Left ventricle myocardium inferior (tissue), 1 donor: ENCODE measurements around the gene MUS81. TPM values are rescaled to one million over a fixed set of nuclear protein-coding genes. Genes with fewer than 3 reads are reported as not detected.
A peak's percentile ranks its signal among the peaks of the same experiment; 100 is the strongest.

ENCODE experiments used
- DNase-seq: peaks from one replicate; pipeline ENCODE4 v3.0.0-alpha.2; 2020
- H3K27ac ChIP-seq: fragments of 200-600 bp; replicated peaks from 2 replicates; pipeline ENCODE4 v1.8.0; 2021
- H3K27me3 ChIP-seq: fragments of 200-600 bp; 2 replicates; pipeline ENCODE4 v1.8.0; 2021; ENCODE audit warnings: low read depth
- H3K36me3 ChIP-seq: fragments of 200-600 bp; 2 replicates; pipeline ENCODE4 v1.8.0; 2021
- H3K4me1 ChIP-seq: fragments of 200-600 bp; 2 replicates; pipeline ENCODE4 v1.8.0; 2021
- H3K4me3 ChIP-seq: fragments of 200-600 bp; 2 replicates; pipeline ENCODE4 v1.8.0; 2021; ENCODE audit warnings: mild to moderate bottlenecking, moderate library complexity
- H3K9me3 ChIP-seq: fragments of 200-600 bp; replicated peaks from 2 replicates; pipeline ENCODE4 v1.8.0; 2021
- intact Hi-C: fragments of 100-400 bp; cut with micrococcal nuclease; formaldehyde crosslinking; loops from one replicate; pipeline ENCODE4 v1.11.0; 2022
- total RNA-seq: library from RNA; stranded (reverse); fragmentation: NEBNext Ultra II Directional; extraction: Animal tissue kit (Norgen Biotek cat#: 25700); gene quantifications from one replicate; pipeline ENCODE4 v1.2.1, GENCODE V29; 2021
- TF ChIP-seq, protein P1 (sequence below): fragments of 200-600 bp; IDR thresholded peaks from 2 replicates; pipeline ENCODE4 v1.8.0; 2021; ENCODE audit warnings: antibody characterized with exemption, mild to moderate bottlenecking, borderline replicate concordance
- donor health status: DM: no; HTN: yes; CAD: no; lungs with severe emphysema.

Gene MUS81
- total RNA-seq, 1 donor from 2014 or later = 31.5 TPM

DNA sequence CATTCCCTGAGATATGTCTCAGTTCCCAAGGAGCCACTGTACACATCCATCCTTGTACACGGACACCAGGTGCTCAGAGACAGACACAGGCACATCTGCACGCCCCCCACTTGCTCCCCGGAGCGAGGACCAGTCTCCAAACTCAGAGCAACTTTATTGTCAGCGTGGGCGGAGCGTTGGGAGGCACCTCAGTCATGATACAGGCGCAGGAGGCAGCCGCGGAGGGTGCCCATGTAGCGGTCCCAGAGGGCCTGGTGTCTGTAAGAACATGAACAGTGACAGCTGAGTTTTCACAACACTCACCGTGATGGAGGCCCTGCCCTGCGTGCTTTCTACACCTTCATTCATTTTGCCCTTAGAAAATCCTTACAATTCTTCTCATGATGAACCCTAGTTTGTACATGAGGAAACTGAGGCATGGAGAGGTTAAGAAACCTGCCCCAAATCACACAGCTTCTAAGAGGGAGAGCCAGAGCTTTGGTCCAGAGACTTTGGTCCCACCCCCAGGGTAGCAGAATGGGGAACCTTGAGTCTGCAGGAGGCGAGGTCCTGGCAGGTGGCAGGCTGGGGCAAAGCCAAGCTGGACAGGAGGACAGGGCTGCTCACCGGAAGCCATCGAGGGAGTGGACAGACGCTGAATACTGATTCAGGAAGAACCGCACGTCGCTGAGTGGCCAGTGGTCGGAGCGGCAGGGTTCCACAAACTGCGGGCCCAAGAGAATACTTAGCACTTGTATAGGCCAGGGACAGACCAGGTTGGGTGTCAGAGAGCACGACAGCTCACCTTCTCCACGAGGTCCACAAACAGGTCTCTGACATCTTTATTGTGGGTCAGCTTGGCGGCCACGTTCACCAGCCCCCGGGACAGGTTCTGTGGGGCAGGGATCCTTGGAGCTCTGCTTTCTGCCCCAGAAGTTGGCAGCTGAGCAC, 23.8 kb downstream of the MUS81 start:
- H3K4me1 ChIP-seq = peaks cover 38% of the 10 kb centered on the region
- intact Hi-C loops = loop anchor here (10.0 kb wide), 1 partner anchor 111 kb away; no protein-coding TSS in a partner anchor
- no peak for DNase-seq
- H3K27ac ChIP-seq = no peak overlapping the region
- no peaks in the 10 kb centered on the region for H3K27me3 ChIP-seq
- H3K36me3 ChIP-seq = peaks cover 44% of the 10 kb centered on the region
- H3K4me3 ChIP-seq = no peak overlapping the region
- H3K9me3 ChIP-seq = no peaks in the 10 kb centered on the region
- TF ChIP-seq, protein P1, sequence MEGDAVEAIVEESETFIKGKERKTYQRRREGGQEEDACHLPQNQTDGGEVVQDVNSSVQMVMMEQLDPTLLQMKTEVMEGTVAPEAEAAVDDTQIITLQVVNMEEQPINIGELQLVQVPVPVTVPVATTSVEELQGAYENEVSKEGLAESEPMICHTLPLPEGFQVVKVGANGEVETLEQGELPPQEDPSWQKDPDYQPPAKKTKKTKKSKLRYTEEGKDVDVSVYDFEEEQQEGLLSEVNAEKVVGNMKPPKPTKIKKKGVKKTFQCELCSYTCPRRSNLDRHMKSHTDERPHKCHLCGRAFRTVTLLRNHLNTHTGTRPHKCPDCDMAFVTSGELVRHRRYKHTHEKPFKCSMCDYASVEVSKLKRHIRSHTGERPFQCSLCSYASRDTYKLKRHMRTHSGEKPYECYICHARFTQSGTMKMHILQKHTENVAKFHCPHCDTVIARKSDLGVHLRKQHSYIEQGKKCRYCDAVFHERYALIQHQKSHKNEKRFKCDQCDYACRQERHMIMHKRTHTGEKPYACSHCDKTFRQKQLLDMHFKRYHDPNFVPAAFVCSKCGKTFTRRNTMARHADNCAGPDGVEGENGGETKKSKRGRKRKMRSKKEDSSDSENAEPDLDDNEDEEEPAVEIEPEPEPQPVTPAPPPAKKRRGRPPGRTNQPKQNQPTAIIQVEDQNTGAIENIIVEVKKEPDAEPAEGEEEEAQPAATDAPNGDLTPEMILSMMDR = no peak

DNA sequence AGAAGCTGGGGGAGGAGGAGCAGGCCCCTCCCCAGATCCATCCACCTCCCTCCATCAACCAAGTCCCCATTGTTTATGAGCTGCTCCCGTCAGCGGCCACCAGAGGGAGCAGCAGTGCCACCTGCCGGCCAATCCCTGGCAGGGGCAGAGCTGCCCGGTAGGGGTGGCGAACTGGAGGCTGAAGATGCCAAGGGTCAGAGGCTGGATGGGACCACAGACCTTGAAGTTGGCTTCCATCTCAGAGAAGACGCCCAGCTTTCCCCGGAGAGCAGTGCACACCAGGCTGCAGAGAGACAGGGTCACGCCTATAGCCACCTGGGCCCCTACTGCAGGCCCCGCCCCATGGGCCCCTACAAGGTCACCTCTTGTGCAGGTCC, 24.5 kb downstream of the MUS81 start:
- H3K36me3 ChIP-seq = peaks cover 44% of the 10 kb centered on the region
- intact Hi-C loops = loop anchor here (10.0 kb wide), 1 partner anchor 110 kb away; no protein-coding TSS in a partner anchor
- H3K4me1 ChIP-seq = peaks cover 45% of the 10 kb centered on the region
- no peak overlapping the region for H3K4me3 ChIP-seq
- H3K9me3 ChIP-seq = no peaks in the 10 kb centered on the region
- H3K27ac ChIP-seq = no peak overlapping the region
- DNase-seq = peak; percentile 78
- no peaks in the 10 kb centered on the region for H3K27me3 ChIP-seq
- TF ChIP-seq, protein P1 = peak; percentile 100

DNA sequence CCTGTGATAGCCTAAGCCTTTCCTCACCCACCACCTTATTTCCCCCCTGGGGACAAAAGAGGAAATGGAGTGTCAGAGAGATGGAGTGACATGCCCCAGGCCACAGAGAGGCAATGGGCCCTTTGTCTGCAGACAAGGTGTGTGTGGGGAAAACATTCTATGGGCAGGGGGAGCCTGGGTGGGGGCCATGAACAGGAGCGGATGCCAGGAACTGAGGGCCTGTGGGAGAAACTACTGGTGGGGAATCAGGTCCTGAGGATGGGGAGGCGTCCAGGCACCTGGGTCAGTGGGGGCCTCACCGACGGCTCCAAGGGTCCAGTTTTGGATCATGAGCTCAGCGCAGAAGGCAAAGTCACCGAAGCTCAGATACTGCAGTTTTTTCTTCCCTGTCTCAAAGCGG, 25.0 kb downstream of the MUS81 start:
- H3K27me3 ChIP-seq = no peaks in the 10 kb centered on the region
- TF ChIP-seq, protein P1 = no peak
- H3K9me3 ChIP-seq = no peaks in the 10 kb centered on the region
- no peak for DNase-seq
- no peak overlapping the region for H3K27ac ChIP-seq
- H3K4me1 ChIP-seq = peaks cover 50% of the 10 kb centered on the region
- no peak overlapping the region for H3K4me3 ChIP-seq
- intact Hi-C loops = loop anchor here (10.0 kb wide), 1 partner anchor 110 kb away; no protein-coding TSS in a partner anchor
- peaks cover 44% of the 10 kb centered on the region for H3K36me3 ChIP-seq

DNA sequence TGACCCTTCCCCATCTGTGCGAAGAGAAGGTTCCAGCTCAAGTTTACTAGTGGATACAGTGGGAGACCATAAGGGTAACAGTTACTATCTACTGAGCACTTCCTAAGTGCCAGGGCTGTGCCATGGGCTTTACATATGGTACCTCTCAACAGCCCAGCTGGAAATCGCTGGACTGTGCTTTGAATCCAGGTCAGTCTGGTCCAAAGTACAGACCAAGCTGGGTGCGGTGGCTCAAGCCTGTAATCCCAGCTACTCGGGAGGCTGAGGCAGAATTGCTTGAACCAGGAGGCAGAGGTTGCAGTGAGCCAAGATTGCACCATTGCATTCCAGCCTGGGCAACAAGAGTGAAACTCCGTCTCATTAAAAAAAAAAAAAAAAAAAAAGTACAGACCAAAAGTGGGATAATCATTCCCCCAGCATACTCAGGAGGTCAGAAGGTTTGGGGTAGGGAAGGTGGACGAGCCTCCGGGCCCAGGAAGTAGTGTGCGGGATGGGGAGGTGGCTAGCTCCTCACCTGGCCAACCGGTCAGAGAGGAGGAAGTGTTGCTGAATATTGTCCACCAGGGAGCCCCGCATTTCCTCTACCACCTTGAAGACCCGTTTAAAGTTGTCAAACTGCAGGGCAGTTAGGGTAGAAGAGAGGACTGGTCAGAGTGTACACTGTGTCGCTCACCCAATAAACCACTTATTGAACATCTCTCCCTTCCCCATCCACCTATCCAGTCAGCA, 25.7 kb downstream of the MUS81 start:
- Histone ChIP-seq H3K27ac (no peak overlapping the region), H3K4me3 (no peak overlapping the region), H3K36me3 (peaks cover 44% of the 10 kb centered on the region), H3K27me3 (no peaks in the 10 kb centered on the region), H3K9me3 (no peaks in the 10 kb centered on the region), H3K4me1 (peaks cover 54% of the 10 kb centered on the region)
- DNase-seq = no peak
- TF ChIP-seq, protein P1 = no peak
- intact Hi-C loops = loop anchor here (10.0 kb wide), 1 partner anchor 109 kb away; no protein-coding TSS in a partner anchor

DNA sequence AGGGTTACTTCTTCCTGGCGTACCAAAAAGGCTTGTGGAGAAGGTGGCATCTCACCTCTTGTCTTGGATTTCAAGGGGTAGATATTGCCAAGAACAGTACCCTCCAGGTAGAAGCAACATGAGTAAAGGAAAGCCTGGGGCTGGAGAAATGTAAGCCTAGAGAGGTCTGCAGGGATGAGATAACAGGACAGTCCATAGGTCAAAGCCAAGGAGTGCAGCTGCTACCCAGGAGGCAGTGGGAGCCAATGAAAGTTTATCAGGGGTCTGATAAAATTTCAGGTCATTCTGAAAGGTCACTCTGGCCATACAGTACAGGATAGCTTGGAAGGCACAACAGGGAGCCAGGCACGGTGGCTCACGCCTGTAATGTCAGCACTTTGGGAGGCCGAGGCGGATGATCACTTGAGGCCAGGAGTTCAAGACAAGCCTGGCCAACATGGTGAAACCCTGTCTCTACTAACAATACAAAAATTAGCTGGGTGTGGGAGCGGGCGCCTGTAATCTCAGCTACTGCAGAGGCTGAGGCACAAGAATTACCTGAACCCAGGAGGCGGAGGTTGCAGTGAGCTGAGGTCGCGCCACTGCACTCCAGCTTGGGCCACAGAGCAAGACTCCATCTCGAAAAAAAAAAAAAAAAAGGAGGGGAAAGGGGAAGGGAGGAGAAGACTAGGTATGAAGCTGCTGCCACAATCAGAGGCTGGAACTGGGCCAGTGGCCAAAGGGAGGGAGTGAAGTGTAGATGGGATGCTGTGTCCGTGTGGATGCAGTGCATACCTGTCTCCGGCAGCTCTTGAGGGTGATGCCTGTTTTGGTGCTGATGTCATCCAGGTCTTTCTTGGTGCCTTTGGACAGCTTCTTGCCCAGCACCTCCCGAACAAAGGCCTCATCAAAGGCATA, 26.8 kb downstream of the MUS81 start:
- intact Hi-C loops = loop anchor here (10.0 kb wide), 1 partner anchor 108 kb away; no protein-coding TSS in a partner anchor
- Histone ChIP-seq H3K4me3 (peak overlapping the region; percentile 81), H3K4me1 (peaks cover 65% of the 10 kb centered on the region), H3K27me3 (no peaks in the 10 kb centered on the region), H3K36me3 (peaks cover 43% of the 10 kb centered on the region), H3K9me3 (no peaks in the 10 kb centered on the region), H3K27ac (peak overlapping the region; percentile 99)
- TF ChIP-seq, protein P1 = no peak
- no peak for DNase-seq
